AG04449 (cell line): Measurements from ENCODE around the gene KRTAP20-2.

Experiments
- CTCF ChIA-PET: fragments of 350-600 bp; formaldehyde crosslinking; extraction: SDS; loops from one replicate; lab custom pipeline; 2021; ENCODE audit warnings: antibody characterized with exemption; lab: Yijun Ruan, JAX
- POLR2A ChIA-PET: fragments of 400-600, 350-600 bp; formaldehyde crosslinking; extraction: SDS; loops from one replicate; lab custom pipeline; 2020; ENCODE audit warnings: antibody characterized with exemption, inconsistent platforms; lab: Yijun Ruan, JAX
- DNase-seq: peaks from one replicate; pipeline ENCODE4 v3.0.0-alpha.2; 2010; ENCODE audit warnings: low read depth, low spot score
- H3K4me3 ChIP-seq: 2 replicates; pipeline ENCODE4 v1.5.1; 2011; ENCODE audit warnings: low read depth, mild to moderate bottlenecking, control low read depth, low read length
- TF ChIP-seq, protein P1 (sequence below): IDR thresholded peaks from one replicate; pipeline ENCODE4 v1.5.1; 2011; ENCODE audit warnings: mild to moderate bottlenecking, moderate library complexity, low read length, control low read depth, inconsistent platforms; ENCODE audit not compliant: insufficient read depth; ENCODE audit errors: missing control alignments

KRTAP20-2 gene

GRCh38 chr21:30623362-30623761 lies 11.6 kb upstream of the KRTAP20-2 start:
- ChIA-PET POLR2A (no interaction called here), CTCF (interaction anchor here (0.6 kb wide), 1 partner anchor 197 kb away, joined by 3 read pairs; no protein-coding TSS in a partner anchor)
- H3K4me3 ChIP-seq, result no peak overlapping the region
- TF ChIP-seq, protein P1, sequence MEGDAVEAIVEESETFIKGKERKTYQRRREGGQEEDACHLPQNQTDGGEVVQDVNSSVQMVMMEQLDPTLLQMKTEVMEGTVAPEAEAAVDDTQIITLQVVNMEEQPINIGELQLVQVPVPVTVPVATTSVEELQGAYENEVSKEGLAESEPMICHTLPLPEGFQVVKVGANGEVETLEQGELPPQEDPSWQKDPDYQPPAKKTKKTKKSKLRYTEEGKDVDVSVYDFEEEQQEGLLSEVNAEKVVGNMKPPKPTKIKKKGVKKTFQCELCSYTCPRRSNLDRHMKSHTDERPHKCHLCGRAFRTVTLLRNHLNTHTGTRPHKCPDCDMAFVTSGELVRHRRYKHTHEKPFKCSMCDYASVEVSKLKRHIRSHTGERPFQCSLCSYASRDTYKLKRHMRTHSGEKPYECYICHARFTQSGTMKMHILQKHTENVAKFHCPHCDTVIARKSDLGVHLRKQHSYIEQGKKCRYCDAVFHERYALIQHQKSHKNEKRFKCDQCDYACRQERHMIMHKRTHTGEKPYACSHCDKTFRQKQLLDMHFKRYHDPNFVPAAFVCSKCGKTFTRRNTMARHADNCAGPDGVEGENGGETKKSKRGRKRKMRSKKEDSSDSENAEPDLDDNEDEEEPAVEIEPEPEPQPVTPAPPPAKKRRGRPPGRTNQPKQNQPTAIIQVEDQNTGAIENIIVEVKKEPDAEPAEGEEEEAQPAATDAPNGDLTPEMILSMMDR, result no peak
- no peak for DNase-seq

- TF ChIP-seq, protein P1, result no peak
- POLR2A ChIA-PET, result no interaction called here
- DNase-seq, result no peak
Measured at GRCh38 chr21:30625449-30626165, 9.4 kb upstream of the KRTAP20-2 start.

DNA sequence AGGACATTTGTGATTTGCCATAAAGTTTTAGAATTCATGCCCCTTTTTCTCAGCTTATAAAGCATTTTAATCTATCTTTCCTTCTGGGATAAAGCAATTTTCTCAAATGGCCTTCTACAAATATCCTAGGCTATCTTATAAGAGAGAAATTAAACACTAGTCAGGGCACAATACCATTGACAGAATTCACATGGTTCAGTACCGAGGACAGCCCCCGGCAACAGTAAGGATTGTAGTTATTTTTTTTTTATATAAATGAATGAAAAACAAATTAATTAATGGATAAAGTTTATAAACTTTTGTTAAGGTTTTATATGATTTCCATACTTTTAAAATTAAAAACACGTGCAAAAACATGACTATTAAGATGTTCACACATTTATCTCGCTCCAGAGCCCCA lies 6.9 kb upstream of the KRTAP20-2 start:
- CTCF ChIA-PET, result no interaction called here
- TF ChIP-seq, protein P1, result no peak

More at GRCh38 chr21:30625449-30626165, 9.4 kb upstream of the KRTAP20-2 start:
- H3K4me3 ChIP-seq, result no peak overlapping the region
- CTCF ChIA-PET, result no interaction called here

DNA sequence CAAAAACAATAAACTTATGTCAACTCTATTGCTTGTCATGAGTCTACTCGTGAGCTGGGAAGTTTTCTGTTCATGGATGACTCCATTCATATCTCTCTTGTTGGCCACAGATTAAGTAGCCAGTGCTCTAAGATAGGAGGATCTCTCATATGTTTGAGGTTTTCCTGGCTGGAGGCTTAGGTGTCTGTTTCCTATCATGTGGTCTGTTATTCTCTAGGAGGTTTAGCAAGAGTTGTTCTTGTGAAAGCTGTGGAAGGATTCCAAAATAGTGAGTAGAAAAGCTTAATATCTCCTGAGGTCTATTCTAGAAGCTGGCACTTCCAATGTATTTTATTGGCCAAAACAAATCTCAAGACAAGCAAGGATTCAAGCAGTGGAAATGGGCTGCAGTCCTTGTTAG lies 5.8 kb upstream of the KRTAP20-2 start:
- POLR2A ChIA-PET, result no interaction called here
- CTCF ChIA-PET, result no interaction called here
- no peak overlapping the region for H3K4me3 ChIP-seq
- TF ChIP-seq, protein P1, result no peak
- no peak for DNase-seq

More for the DNA sequence above, 6.9 kb upstream of the KRTAP20-2 start:
- DNase-seq, result no peak
- H3K4me3 ChIP-seq, result no peak overlapping the region
- POLR2A ChIA-PET, result no interaction called here

DNA sequence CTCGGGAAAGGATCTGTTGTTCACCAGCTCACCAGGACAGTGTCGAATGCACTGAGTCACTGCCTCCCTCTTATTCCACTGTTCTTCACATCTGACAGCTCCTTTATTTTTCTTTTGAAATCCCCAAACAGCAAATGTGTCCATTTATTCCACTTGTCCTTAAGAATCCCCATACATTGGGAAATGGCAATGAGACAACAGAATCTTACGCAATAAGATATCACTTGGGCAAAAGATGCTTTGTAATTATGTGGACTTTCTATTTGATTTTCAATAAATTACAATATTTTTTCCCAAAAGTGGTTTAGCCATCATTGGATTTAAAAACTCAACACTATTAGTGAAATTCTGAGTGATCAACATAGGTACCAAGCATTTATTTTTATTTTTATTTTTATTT lies 3.7 kb downstream of the KRTAP20-2 start:
- ChIA-PET CTCF (no interaction called here), POLR2A (no interaction called here)
- H3K4me3 ChIP-seq, result no peak overlapping the region
- TF ChIP-seq, protein P1, result no peak
- DNase-seq, result no peak

DNA sequence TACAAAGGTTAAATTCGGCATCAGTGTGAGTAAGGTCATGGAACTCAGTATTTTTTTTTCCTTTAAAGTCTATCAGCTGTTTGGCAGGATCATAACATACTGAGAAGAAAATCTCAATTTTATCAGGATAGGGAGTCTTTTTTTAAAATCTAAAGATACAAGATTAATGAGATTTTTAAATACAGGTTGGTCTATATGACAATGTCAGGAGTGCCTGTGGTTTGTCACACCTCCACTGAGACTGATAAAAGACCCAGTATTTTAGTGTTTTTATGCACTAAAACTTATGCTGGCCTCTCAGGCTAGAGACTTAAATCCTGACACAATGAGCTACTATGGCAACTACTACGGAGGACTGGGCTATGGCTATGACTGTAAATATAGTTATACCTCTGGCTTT lies 7.6 kb downstream of the KRTAP20-2 start, which contains the start of gene KRTAP20-3:
Gene KRTAP20-3, plus strand, starts transcription at position 301 of the 400 bp plus-strand sequence.
- POLR2A ChIA-PET, result no interaction called here
- H3K4me3 ChIP-seq, result no peak within 1 kb of the TSS
- TF ChIP-seq, protein P1, result no peak
- CTCF ChIA-PET, result no interaction called here
- DNase-seq, result no peak
